Measurements from ENCODE around the gene PSMA5.

GRCh38 chr1:109351457-109351856, 74.8 kb downstream of the PSMA5 start:
- TF ChIP-seq CTCF (IDR thresholded peaks at IDR 0.05) = no peak
- no peak for TF ChIP-seq EP300 (IDR thresholded peaks at IDR 0.05)
